GM13977 (cell line): ENCODE results near the gene PHPT1.

ENCODE experiments used
- DNase-seq: peaks from one replicate; pipeline ENCODE4 v3.0.0; 2012; ENCODE audit warnings: low spot score
- in situ Hi-C: fragments of 300-500 bp; cut with MboI; formaldehyde crosslinking; loops from one replicate; pipeline ENCODE4 v1.12.0; 2022; ENCODE audit warnings: low sequenced_read_pairs, low pct_unique_long_range_greater_than_20kb, mixed read lengths, inconsistent platforms; ENCODE audit not compliant: unreplicated experiment
- TF ChIP-seq, protein P1 (sequence below): IDR thresholded peaks from 2 replicates; pipeline ENCODE4 v1.5.1; 2012; ENCODE audit warnings: mild to moderate bottlenecking, control low read depth; ENCODE audit not compliant: insufficient read depth; ENCODE audit errors: extremely low read depth, missing control alignments

Gene PHPT1

DNA sequence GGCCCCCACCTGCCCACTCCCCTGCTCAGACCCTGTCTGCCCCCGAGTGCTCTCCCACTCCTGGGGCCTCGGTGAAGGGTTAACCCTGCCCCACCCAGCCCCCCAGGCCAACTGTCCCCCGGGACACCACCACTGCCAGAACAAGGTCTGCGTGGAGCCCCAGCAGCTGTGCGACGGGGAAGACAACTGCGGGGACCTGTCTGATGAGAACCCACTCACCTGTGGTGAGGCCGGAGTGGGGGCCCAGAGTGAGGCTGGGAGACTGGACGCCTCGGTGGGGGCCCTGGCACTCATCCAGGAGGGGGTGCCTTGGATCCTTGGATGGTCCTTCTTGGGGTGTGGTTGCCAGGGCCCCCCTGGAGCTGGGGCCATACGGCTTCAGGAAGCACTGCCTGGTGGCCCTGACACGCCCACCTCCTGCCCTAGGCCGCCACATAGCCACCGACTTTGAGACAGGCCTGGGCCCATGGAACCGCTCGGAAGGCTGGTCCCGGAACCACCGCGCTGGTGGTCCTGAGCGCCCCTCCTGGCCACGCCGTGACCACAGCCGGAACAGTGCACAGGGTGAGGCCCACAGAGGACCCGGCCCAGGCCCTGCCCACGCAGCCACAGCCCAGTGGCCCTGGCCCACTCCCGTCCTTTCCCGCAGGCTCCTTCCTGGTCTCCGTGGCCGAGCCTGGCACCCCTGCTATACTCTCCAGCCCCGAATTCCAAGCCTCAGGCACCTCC lies 5.1 kb downstream of the PHPT1 start:
- no peak for DNase-seq
- TF ChIP-seq, protein P1, sequence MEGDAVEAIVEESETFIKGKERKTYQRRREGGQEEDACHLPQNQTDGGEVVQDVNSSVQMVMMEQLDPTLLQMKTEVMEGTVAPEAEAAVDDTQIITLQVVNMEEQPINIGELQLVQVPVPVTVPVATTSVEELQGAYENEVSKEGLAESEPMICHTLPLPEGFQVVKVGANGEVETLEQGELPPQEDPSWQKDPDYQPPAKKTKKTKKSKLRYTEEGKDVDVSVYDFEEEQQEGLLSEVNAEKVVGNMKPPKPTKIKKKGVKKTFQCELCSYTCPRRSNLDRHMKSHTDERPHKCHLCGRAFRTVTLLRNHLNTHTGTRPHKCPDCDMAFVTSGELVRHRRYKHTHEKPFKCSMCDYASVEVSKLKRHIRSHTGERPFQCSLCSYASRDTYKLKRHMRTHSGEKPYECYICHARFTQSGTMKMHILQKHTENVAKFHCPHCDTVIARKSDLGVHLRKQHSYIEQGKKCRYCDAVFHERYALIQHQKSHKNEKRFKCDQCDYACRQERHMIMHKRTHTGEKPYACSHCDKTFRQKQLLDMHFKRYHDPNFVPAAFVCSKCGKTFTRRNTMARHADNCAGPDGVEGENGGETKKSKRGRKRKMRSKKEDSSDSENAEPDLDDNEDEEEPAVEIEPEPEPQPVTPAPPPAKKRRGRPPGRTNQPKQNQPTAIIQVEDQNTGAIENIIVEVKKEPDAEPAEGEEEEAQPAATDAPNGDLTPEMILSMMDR, result no peak
- in situ Hi-C loops, result no loop called here

DNA sequence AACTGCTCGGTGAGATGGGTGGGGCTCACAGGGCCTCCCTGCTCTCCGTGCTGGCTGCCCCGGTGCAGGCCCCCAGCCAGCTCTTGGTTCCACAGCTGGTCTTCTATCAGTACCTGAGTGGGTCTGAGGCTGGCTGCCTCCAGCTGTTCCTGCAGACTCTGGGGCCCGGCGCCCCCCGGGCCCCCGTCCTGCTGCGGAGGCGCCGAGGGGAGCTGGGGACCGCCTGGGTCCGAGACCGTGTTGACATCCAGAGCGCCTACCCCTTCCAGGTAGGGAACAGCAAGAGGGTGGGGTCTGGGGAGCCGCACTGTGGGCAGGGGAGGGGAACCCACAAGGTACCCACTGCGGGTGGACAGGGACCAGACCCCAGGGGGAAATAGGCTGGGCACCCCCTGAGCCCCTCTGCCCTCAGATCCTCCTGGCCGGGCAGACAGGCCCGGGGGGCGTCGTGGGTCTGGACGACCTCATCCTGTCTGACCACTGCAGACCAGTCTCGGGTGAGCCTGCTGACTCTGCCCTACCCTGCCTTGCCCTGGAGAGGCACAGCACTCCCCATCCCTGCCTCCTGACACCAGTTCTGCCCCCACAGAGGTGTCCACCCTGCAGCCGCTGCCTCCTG lies 5.7 kb downstream of the PHPT1 start:
- DNase-seq, result no peak
- TF ChIP-seq, protein P1, result no peak
- in situ Hi-C loops, result no loop called here

DNA sequence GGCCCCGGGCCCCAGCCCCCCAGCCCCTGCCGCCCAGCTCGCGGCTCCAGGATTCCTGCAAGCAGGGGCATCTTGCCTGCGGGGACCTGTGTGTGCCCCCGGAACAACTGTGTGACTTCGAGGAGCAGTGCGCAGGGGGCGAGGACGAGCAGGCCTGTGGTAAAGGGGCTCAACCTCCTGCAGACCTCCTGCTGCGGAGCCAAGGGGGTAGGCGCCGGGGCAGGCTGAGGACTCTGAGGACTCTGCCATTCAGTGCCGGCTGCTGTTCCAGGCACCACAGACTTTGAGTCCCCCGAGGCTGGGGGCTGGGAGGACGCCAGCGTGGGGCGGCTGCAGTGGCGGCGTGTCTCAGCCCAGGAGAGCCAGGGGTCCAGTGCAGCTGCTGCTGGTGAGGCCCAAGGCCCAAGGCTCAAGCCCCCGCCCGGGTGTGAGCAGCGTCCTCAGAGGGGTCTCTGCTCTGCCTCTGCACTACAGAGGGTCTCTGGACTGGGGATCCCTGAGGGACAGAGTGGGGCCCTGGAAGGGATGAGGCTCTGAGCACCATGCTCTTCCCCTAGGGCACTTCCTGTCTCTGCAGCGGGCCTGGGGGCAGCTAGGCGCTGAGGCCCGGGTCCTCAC lies 6.4 kb downstream of the PHPT1 start:
- no peak for DNase-seq
- TF ChIP-seq, protein P1, result no peak
- in situ Hi-C loops, result no loop called here

DNA sequence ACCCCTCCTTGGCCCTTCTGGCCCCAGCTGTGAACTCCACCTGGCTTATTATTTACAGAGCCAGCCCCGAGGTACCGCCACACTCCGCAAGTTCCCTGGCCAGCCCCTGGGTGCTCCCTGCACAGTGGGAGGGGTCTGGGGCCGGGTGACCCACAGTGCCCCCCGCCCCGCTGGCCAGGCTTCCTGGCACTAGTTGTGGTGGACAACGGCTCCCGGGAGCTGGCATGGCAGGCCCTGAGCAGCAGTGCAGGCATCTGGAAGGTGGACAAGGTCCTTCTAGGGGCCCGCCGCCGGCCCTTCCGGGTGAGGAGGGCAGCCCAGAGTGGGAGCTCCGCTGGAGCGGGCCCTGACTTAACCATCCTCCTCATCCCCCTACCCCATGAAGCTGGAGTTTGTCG lies 6.9 kb downstream of the PHPT1 start:
- DNase-seq, result no peak
- TF ChIP-seq, protein P1, result no peak
- in situ Hi-C loops, result no loop called here

DNA sequence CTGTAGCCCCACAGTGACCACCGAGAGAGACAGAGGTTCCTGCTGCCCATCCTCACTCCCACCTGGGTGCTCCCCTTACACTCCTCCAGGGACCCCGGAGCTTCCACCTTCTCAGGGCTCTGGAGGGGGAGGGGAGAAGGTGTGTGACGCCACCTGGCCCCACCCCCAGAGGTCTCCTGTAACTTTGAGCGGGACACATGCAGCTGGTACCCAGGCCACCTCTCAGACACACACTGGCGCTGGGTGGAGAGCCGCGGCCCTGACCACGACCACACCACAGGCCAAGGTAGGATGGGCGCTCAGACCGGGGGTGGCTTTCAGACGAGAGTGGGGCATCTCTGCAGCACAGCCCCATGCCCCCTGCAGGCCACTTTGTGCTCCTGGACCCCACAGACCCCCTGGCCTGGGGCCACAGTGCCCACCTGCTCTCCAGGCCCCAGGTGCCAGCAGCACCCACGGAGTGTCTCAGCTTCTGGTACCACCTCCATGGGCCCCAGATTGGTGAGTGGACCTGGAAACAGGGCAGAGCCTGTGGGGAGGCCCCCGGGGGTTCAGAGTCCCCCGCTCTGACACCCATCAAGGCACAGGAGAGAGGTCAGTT lies 7.4 kb downstream of the PHPT1 start:
- TF ChIP-seq, protein P1, result no peak
- in situ Hi-C loops, result no loop called here
- no peak for DNase-seq

DNA sequence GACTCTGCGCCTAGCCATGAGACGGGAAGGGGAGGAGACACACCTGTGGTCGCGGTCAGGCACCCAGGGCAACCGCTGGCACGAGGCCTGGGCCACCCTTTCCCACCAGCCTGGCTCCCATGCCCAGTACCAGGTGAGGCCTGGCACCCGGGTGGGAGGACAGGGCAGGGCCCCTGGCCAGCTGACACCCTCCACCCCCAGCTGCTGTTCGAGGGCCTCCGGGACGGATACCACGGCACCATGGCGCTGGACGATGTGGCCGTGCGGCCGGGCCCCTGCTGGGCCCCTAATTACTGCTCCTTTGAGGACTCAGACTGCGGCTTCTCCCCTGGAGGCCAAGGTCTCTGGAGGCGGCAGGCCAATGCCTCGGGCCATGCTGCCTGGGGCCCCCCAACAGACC lies 8.0 kb downstream of the PHPT1 start:
- in situ Hi-C loops, result no loop called here
- no peak for DNase-seq
- TF ChIP-seq, protein P1, result no peak
